ENCODE measurements around the gene RAB11FIP4. TPM values are rescaled to one million over a fixed set of nuclear protein-coding genes. Genes with fewer than 3 reads are reported as not detected.

The RAB11FIP4 gene
- total and polyA plus RNA-seq, 4 donors, result 1.5 to 16.0 (median 3.3) TPM

GRCh38 chr17:31355935-31356334 is 35.5 kb upstream of the RAB11FIP4 start:
- Histone ChIP-seq H3K27ac (ENCODE audit: low read depth in 1 of 2, low read length in 2 of 2) (no peak overlapping the region), H3K9ac (ENCODE audit: low read depth in 1 of 2, low read length in 2 of 2) (no peak overlapping the region), H3K4me1 (ENCODE audit: control insufficient read depth in 4 of 4, insufficient read depth in 4 of 4, low read length in 3 of 4) (no peaks in the 10 kb centered on the region), H3K36me3 (ENCODE audit: control insufficient read depth in 4 of 4, insufficient read depth in 3 of 4, low read depth in 1 of 4, low read length in 3 of 4) (peaks cover 0 to 25% (median 17%) of the 10 kb centered on the region in 4 donors), H3K4me3 (ENCODE audit: low read depth in 1 of 3, low read length in 3 of 3) (no peak overlapping the region), H3K27me3 (ENCODE audit: control insufficient read depth in 4 of 4, insufficient read depth in 4 of 4, low read length in 3 of 4) (no peaks in the 10 kb centered on the region), H3K9me3 (ENCODE audit: control insufficient read depth in 4 of 4, low read length in 3 of 4) (no peaks in the 10 kb centered on the region)
- no peak for DNase-seq (ENCODE audit: low spot score)
- WGBS, result 76% methylated on average over 1 of the region's 1 CpG
- TF ChIP-seq ATF3 (IDR thresholded peaks at IDR 0.05) (no peak), GABPA (IDR thresholded peaks at IDR 0.05 in 1 of 2, conservative IDR thresholded peaks at IDR 0.05 in 1 of 2) (no peak), JUND (IDR thresholded peaks at IDR 0.05) (no peak), NR2F2 (IDR thresholded peaks at IDR 0.05) (no peak), HNF4A (conservative IDR thresholded peaks at IDR 0.05) (no peak), CTCF (IDR thresholded peaks at IDR 0.05; ENCODE audit: low read depth, low read length, missing input control) (no peak), SP1 (IDR thresholded peaks at IDR 0.05) (no peak), MAX (IDR thresholded peaks at IDR 0.05) (no peak), FOXA2 (IDR thresholded peaks at IDR 0.05) (no peak), REST (IDR thresholded peaks at IDR 0.05) (no peak), FOXA1 (IDR thresholded peaks at IDR 0.05) (no peak), RXRA (IDR thresholded peaks at IDR 0.05) (no peak)

GRCh38 chr17:31357091-31357490 is 34.4 kb upstream of the RAB11FIP4 start:
- Histone ChIP-seq H3K27ac (ENCODE audit: low read depth in 1 of 2, low read length in 2 of 2) (no peak overlapping the region), H3K9ac (ENCODE audit: low read depth in 1 of 2, low read length in 2 of 2) (no peak overlapping the region), H3K36me3 (ENCODE audit: control insufficient read depth in 4 of 4, insufficient read depth in 3 of 4, low read depth in 1 of 4, low read length in 3 of 4) (peaks cover 0 to 31% (median 23%) of the 10 kb centered on the region in 4 donors), H3K4me3 (ENCODE audit: low read depth in 1 of 3, low read length in 3 of 3) (no peak overlapping the region), H3K9me3 (ENCODE audit: control insufficient read depth in 4 of 4, low read length in 3 of 4) (no peaks in the 10 kb centered on the region), H3K4me1 (ENCODE audit: control insufficient read depth in 4 of 4, insufficient read depth in 4 of 4, low read length in 3 of 4) (no peaks in the 10 kb centered on the region), H3K27me3 (ENCODE audit: control insufficient read depth in 4 of 4, insufficient read depth in 4 of 4, low read length in 3 of 4) (no peaks in the 10 kb centered on the region)
- TF ChIP-seq HNF4G (IDR thresholded peaks at IDR 0.05), result no peak
- TF ChIP-seq HNF4A (conservative IDR thresholded peaks at IDR 0.05), result no peak
- 80% methylated on average over 2 of the region's 2 CpGs for WGBS
- DNase-seq (ENCODE audit: low spot score), result no peak

All from liver (tissue), 9 donors.